Testis (tissue), 3 donors: ENCODE data around the gene ADAMTS12. TPM values are rescaled to one million over a fixed set of nuclear protein-coding genes. Genes with fewer than 3 reads are reported as not detected.
"Not testable (repeated sequence)": the region's sequence is repeated elsewhere in the genome, so short reads cannot be mapped to it uniquely, and the experiment has no call there.

Experiments
- DNase-seq: peaks from one replicate; pipeline ENCODE4 v3.0.0-alpha.2; 2019
- H3K27ac ChIP-seq, 2 donors: fragments of 200-600 bp; sonication (generic); one replicate each; pipeline ENCODE4 v1.5.1; 2019
- H3K27me3 ChIP-seq: fragments of 200-600 bp; sonication (generic); one replicate; pipeline ENCODE4 v1.5.1; 2019
- H3K36me3 ChIP-seq: fragments of 200-600 bp; sonication (generic); one replicate; pipeline ENCODE4 v1.5.1; 2017; ENCODE audit warnings: low read depth; ENCODE audit errors: missing control alignments
- H3K4me1 ChIP-seq: fragments of 200-600 bp; sonication (generic); one replicate; pipeline ENCODE4 v1.5.1; 2019
- H3K4me3 ChIP-seq, 2 donors: fragments of 200-600 bp; sonication (generic); one replicate each; pipeline ENCODE4 v1.5.1; 2017 to 2019
- H3K9me3 ChIP-seq: fragments of 200-600 bp; sonication (generic); one replicate; pipeline ENCODE4 v1.5.1; 2017
- POLR2A ChIP-seq: fragments of 450-650 bp; IDR thresholded peaks from one replicate; pipeline ENCODE4 v1.6.1; 2017; ENCODE audit warnings: antibody characterized with exemption, mild to moderate bottlenecking, moderate library complexity
- WGBS, 2 donors: methylation state at CpG; one replicate each; pipeline ENCODE4 v1.1.5; 2018; 5-methylcytosine and 5-hydroxymethylcytosine counted together
- intact Hi-C: fragments of 100-400 bp; cut with DNase I; formaldehyde crosslinking; loops from one replicate; pipeline ENCODE4 v1.15.1; 2023; ENCODE audit warnings: low total_unique reads
- polyA plus RNA-seq: library from polyadenylated mRNA; stranded (reverse); fragments of 350-450 nt; fragmentation: Illumina TruSeq; extraction: RNeasy Lipid Tissue Mini Kit (QIAGEN cat#74804); gene quantifications from one replicate; pipeline ENCODE4 v1.2.3, GENCODE V29; 2014; ENCODE audit warnings: low read depth, low replicate concordance; ENCODE audit not compliant: insufficient read depth
- total RNA-seq, 2 donors: library from RNA; depleted of rRNA; stranded (reverse); fragments of >200 nt; gene quantifications; one replicate each; pipeline ENCODE4 v1.2.3, GENCODE V29; 2016
- TF ChIP-seq, protein P1 (sequence below), 3 experiments: fragments of 450-650 bp in 2 of 3; fragments of 200-600 bp in 1 of 3; sonication (generic) in 1 of 3; IDR thresholded peaks; one replicate each; pipeline ENCODE4 v1.5.1; 2016 to 2019; ENCODE audit warnings: antibody characterized with exemption in 3 of 3, mild to moderate bottlenecking in 2 of 3, moderate library complexity in 1 of 3

Gene ADAMTS12
- total and polyA plus RNA-seq, 3 donors from 2014 or later: 4.9 to 9.3 (median 7.5) TPM

DNA sequence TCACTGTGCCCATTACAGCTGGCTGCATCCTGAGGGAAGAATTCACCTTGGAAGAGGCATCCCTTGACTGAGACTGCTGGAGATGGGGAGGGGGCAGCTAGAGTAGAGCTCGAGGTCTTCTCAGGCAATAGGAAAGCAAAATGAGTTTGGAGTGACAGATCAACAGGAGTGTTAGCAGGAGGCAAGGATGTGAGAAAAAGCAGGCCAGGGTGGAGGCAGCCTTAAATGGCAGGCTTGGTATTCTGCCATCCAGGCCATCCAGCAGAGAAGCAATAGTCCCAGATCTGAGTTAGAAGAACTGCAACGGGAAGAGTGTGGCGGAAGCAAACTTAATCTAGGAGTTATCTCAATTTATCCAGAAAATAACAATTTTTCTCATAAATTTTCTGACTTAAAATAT lies 6.1 kb downstream of the ADAMTS12 start:
- H3K4me3 ChIP-seq: no peak overlapping the region
- intact Hi-C loops: no loop called here
- no peaks in the 10 kb centered on the region for H3K36me3 ChIP-seq
- H3K27ac ChIP-seq: no peak overlapping the region
- 82 to 86% methylated on average over 3 of the region's 3 CpGs for WGBS, 2 donors
- H3K27me3 ChIP-seq: no peaks in the 10 kb centered on the region
- peaks cover 10% of the 10 kb centered on the region for H3K4me1 ChIP-seq
- DNase-seq: no peak
- no peaks in the 10 kb centered on the region for H3K9me3 ChIP-seq
- no peak for TF ChIP-seq POLR2A
- TF ChIP-seq, protein P1, sequence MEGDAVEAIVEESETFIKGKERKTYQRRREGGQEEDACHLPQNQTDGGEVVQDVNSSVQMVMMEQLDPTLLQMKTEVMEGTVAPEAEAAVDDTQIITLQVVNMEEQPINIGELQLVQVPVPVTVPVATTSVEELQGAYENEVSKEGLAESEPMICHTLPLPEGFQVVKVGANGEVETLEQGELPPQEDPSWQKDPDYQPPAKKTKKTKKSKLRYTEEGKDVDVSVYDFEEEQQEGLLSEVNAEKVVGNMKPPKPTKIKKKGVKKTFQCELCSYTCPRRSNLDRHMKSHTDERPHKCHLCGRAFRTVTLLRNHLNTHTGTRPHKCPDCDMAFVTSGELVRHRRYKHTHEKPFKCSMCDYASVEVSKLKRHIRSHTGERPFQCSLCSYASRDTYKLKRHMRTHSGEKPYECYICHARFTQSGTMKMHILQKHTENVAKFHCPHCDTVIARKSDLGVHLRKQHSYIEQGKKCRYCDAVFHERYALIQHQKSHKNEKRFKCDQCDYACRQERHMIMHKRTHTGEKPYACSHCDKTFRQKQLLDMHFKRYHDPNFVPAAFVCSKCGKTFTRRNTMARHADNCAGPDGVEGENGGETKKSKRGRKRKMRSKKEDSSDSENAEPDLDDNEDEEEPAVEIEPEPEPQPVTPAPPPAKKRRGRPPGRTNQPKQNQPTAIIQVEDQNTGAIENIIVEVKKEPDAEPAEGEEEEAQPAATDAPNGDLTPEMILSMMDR (IDR thresholded peaks at IDR 0.05): no peak

DNA sequence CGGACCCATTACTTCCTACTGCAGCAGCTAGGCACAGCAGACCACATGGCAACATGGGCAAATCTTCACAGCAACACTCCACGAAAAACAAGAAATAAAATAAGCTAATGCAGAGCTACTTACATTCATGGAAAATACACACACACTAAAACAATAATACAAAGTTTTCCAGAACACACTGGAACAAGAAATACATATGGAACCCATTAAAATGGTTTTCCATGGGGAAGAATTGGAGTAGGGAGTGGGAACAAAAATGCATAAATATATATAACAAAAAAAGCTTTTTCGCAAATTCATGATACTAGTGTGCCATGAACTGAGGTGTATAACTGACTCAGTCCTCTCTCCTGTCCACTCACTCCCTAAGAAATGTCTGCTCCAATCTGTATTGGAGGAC lies 8.3 kb downstream of the ADAMTS12 start:
- Histone ChIP-seq H3K36me3 (no peaks in the 10 kb centered on the region), H3K4me1 (peaks cover 2% of the 10 kb centered on the region), H3K27ac (no peak overlapping the region), H3K4me3 (no peak overlapping the region), H3K27me3 (no peaks in the 10 kb centered on the region), H3K9me3 (no peaks in the 10 kb centered on the region)
- intact Hi-C loops: no loop called here
- 84 to 92% methylated on average over 3 of the region's 3 CpGs for WGBS, 2 donors
- TF ChIP-seq, protein P1 (IDR thresholded peaks at IDR 0.05): no peak
- TF ChIP-seq POLR2A: no peak
- no peak for DNase-seq

DNA sequence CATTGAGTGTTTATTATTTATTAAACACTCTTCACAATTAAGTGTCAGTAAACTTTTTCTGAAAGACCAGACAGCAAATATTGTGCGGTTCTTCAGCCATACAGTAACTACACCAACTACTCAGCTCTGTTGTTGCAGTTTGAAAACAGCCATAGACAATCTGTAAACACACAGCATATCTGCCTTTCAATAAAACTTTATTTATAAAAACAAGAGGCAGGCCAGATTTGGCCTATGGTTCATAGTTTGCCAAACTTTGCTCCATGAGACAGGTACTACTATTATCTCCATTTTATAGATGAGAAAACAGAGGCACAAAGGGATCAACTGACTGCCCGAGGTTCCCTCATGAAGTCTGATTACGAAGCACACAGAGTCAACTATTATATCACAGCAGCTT lies 11.5 kb downstream of the ADAMTS12 start:
- no peaks in the 10 kb centered on the region for H3K4me1 ChIP-seq
- H3K27me3 ChIP-seq: no peaks in the 10 kb centered on the region
- no peak overlapping the region for H3K27ac ChIP-seq
- H3K4me3 ChIP-seq: no peak overlapping the region
- no peaks in the 10 kb centered on the region for H3K36me3 ChIP-seq
- TF ChIP-seq, protein P1 (IDR thresholded peaks at IDR 0.05): no peak
- no peak for TF ChIP-seq POLR2A
- 93 to 94% methylated on average over 3 of the region's 3 CpGs for WGBS, 2 donors
- DNase-seq: no peak
- H3K9me3 ChIP-seq: no peaks in the 10 kb centered on the region
- intact Hi-C loops: no loop called here

DNA sequence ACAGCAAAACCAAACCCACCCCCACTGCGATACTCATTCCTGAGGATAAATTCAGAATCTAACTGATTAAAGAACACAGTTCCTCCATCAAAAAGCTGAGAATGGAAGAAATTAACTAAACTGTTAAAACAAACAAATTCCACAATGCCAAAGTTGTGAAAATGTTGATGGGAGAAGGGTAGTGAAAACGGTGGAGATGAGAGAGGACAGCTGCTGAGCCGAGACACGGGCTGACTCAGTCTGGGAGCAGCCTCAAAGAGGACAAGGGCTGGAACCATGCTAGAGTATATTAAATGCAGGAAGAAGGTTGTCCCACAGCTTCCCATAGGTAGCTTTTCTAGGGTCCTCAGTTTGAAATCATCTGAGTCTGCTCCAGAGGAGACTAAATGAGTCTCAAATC lies 14.3 kb downstream of the ADAMTS12 start:
- Histone ChIP-seq H3K27ac (peak overlapping the region in 1 of 2 donors; percentile 13), H3K4me1 (no peaks in the 10 kb centered on the region), H3K27me3 (no peaks in the 10 kb centered on the region), H3K36me3 (no peaks in the 10 kb centered on the region), H3K4me3 (no peak overlapping the region), H3K9me3 (no peaks in the 10 kb centered on the region)
- intact Hi-C loops: no loop called here
- DNase-seq: no peak
- TF ChIP-seq, protein P1 (IDR thresholded peaks at IDR 0.05): no peak
- no peak for TF ChIP-seq POLR2A
- 50 to 59% methylated on average over 4 of the region's 4 CpGs for WGBS, 2 donors

DNA sequence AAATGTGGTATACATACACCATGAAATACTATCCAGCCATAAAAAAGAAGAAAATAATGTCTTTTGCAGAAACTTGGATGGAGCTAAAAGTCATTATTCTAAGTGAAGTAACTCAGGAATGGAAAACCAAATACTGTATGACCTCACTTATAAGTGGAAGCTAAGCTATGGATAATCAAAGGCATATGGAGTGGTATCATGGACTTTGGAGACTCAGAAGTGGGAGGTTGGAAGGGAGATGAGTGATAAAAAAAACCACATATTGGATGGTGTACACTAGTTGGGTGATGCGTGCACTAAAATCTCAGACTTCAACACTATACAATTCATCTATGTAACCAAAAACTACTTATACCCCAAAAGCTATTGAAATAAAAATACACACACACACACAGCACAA lies 24.5 kb downstream of the ADAMTS12 start:
- no peak for DNase-seq
- H3K27me3 ChIP-seq: no peaks in the 10 kb centered on the region
- WGBS, 2 donors: 100% methylated on average over 1 of the region's 1 CpG
- no peak overlapping the region for H3K27ac ChIP-seq
- H3K36me3 ChIP-seq: no peaks in the 10 kb centered on the region
- no peaks in the 10 kb centered on the region for H3K9me3 ChIP-seq
- no peak overlapping the region for H3K4me3 ChIP-seq
- no peak for TF ChIP-seq POLR2A
- TF ChIP-seq, protein P1 (IDR thresholded peaks at IDR 0.05): no peak
- intact Hi-C loops: no loop called here
- H3K4me1 ChIP-seq: no peaks in the 10 kb centered on the region

DNA sequence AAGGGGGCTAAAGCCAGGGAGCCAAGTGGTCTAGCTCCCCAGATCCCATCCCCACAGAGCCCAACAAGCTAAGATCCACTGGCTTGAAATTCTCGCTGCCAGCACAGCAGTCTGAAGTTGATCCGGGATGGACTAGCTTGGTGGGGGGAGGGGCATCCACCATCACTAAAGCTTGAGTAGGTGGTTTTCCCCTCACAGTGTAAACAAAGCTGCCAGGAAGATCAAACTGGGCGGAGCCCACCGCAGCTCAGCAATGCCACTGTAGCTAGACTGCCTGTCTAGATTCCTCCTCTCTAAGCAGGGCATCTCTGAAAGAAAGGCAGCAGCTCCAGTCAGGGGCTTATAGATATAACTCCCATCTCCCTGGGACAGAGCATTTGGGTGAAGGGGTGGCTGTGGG lies 32.6 kb downstream of the ADAMTS12 start:
- 17 to 70% methylated on average over 1 to 4 of the region's 4 CpGs for WGBS, 2 donors
- H3K9me3 ChIP-seq, H3K4me3 ChIP-seq, H3K4me1 ChIP-seq, intact Hi-C loops, H3K27ac ChIP-seq, H3K36me3 ChIP-seq, H3K27me3 ChIP-seq, DNase-seq: not testable (repeated sequence)
